Colon (tissue), 2 donors: ENCODE measurements around the gene PTPRN2.
"Not testable (repeated sequence)": the region's sequence is repeated elsewhere in the genome, so short reads cannot be mapped to it uniquely, and the experiment has no call there.

Source experiments
- FAIRE-seq: peaks from 2 replicates; lab custom pipeline; 2012; peaks lifted over from hg19 to GRCh38; lab: Jason Lieb, UNC
- donor health status: control.
- donor health status: control.

The PTPRN2 gene

DNA sequence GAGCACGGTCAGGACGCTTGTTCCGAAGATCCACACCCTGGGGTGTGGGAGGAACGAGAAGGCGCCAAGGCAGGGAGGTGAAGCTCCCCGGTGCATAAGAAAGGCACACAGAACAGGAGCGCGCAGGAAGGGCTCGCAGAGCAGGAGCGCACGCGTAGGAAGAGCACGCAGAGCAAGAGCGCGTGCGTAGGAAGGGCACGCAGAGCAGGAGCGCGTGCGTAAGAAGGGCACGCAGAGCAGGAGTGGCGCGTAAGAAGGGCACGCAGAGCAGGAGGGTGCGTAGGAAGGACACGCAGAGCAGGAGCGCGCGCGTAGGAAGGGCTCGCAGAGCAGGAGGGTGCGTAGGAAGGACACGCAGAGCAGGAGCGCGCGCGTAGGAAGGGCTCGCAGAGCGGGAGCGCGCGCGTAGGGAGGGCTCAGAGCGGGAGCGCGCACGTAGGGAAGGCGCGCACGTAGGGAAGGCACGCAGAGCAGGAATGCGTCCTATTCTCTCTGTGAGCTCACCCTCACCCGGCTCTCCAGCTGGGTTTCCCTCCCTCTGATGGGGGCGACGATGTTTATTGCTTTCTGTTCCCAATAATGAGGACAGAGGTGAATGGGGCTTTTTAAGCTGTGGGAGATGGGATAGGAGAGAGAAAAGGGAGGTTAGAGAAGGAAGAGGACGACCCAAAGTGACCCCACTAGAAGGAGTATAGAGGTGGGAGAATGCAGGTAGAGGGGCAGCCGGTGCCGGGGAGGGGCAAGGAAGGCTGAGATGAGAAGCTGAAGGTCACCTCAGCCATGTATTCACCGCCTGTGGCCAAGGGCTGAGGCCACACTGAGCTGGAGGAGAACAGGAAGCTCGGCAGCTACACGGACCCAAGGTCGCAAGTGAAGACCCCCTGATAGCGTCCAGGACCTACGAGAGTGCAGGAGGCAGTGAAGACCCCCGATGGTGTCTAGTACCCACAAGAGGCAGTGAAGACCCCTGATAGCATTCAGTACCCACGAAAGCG lies 423.2 kb downstream of the PTPRN2 start:
- FAIRE-seq: no peak

DNA sequence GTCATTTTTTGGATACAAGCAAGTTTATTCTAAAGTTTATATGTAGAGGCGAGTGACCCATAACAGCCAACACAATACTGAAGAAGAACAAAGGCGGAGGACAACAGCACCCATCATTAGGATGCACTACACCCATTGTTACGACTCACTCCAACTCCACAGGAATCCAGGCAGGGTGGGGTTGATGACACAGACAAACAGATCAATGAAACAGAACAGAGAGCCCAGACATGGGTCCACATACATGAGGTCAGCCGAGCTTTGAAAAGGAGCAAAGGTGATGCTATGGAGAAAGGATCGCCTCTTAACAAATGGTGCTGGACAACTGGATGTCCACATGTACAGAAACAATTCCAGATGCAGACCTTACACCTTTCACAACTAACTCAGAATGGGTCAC lies 426.4 kb downstream of the PTPRN2 start:
- no peak for FAIRE-seq

GRCh38 chr7:158160199-158160598 lies 427.4 kb downstream of the PTPRN2 start:
- no peak for FAIRE-seq

GRCh38 chr7:158157460-158157859 lies 430.2 kb downstream of the PTPRN2 start:
- FAIRE-seq: no peak

- FAIRE-seq: not testable (repeated sequence)
Observed at GRCh38 chr7:158151273-158151672, 436.4 kb downstream of the PTPRN2 start.

DNA sequence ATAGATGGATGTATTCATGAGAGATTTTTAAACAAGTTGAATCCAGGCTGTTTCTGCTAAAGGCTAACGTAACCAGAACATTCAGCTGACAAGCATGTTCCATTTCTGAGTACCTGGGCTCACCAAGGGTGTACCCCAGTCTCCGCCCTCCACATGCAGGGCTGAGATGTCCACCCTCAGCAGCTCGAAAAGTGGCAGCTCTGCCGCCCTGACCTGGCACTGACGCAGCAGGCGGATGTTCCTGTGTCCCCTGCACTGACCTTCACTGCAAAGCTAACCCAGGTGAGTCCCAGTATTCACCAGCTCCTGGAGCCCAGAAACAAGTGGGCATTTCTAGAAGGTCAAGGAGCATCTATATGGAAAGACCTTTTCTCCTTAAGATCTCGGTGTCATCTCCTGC lies 437.4 kb downstream of the PTPRN2 start:
- no peak for FAIRE-seq

DNA sequence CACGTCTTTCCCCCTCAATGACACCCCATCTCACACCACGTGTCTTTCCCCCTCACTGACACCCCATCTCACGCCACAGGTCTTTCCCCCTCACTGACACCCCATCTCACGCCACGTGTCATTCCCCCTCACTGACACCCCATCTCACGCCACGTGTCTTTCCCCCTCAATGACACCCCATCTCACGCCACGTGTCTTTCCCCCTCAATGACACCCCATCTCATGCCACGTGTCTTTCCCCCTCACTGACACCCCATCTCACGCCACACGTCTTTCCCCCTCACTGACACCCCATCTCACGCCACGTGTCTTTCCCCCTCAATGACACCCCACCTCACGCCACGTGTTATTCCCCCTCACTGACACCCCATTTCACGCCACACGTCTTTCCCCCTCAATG lies 440.2 kb downstream of the PTPRN2 start:
- FAIRE-seq: not testable (repeated sequence)

DNA sequence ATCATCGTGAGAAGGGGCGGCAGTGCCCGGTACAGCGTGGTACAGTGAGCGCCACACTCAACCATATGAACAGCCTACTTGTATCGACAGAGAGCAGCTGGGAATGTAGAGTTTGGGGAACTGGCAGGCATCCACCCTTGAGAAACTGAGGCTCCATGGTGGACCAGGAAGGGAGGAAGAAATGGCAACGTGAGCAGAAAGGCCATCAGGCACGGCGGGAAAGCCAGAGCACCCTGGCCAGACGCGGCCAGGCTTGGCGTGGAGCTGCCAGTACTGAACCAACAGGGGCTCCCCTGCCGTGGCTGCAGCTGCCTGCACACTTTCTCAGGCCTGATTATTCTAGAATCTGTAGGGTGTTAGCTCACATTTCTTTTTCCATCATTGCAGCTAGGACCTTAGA lies 442.3 kb downstream of the PTPRN2 start:
- FAIRE-seq: no peak

GRCh38 chr7:158143196-158144120 lies 444.2 kb downstream of the PTPRN2 start:
- no peak for FAIRE-seq

- FAIRE-seq: no peak
Observed at GRCh38 chr7:158142657-158143056, 445.0 kb downstream of the PTPRN2 start.

- FAIRE-seq: no peak
Observed at GRCh38 chr7:158141806-158142518, 445.7 kb downstream of the PTPRN2 start.

GRCh38 chr7:158141221-158141582 lies 446.4 kb downstream of the PTPRN2 start:
- FAIRE-seq: no peak

- no peak for FAIRE-seq
Observed at GRCh38 chr7:158140538-158141220, 446.9 kb downstream of the PTPRN2 start.

DNA sequence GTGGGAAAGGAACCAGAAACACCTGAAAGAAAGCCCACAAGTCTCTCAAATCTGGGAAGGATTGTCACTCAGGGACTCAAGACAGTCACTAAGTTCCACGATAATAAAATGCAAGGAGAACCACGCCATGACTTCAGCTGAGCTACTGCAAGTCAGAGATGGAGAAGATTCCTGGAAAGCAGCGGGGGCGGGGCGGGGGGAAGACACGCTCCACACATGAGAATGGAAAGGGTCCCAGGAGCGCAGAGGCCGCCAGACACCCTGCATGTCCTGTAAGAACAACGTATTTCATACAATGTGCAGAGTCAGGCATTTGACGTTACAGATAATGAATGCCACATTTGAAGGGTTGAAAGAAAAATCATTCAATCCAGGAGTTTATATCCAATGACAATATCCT lies 448.1 kb downstream of the PTPRN2 start:
- no peak for FAIRE-seq

DNA sequence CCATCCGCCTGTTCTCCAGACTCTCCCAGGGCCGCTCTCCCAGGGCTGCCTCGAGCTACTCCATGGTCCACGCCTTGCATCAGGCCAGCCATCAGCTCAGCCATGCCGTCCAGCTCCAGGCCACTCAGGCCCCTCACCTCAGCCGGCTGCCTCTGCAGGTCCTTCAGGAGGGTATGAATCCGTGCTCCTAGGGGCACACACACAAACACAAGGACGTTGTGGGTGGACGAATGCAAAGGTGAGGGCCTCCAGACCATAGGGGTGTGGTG lies 449.4 kb downstream of the PTPRN2 start:
- FAIRE-seq: no peak

DNA sequence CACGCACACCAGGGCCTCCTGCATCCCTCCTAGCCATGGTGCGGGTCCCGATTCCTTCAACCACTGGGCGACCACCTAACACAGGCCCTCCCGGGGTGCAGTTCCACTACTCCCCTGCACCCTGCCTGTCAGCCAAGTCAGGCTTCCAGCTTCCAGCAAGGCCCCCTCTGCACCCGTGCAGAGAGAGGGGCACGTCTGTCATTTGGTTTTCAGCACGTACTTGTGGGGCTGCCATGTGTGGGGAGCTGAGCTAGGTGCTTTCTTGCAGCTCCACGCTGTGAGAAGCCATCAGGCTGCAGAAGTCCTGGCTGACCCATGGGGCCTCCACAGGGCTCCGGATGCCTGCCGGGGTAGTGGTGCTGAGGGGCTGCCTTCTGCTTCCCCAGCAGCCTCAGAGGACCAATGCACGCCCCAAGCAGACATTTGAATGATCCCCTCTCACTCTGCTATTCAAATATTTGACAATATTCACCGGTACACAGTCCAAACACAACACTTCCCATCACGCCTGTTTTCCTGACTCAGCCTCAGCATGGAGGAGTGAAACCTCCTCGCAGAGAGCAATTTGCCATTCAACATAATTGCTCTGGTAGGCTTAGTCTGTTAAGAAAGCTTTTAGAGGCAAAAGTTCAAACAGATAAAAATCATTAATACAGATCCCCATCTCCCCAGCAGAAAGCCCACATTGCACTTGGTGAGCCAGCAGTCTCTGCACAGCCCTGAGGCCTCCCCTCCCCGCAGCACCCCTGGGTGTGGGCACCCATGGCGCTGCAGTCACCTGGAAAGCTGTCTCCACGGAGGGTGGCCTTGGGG lies 449.9 kb downstream of the PTPRN2 start:
- no peak for FAIRE-seq

DNA sequence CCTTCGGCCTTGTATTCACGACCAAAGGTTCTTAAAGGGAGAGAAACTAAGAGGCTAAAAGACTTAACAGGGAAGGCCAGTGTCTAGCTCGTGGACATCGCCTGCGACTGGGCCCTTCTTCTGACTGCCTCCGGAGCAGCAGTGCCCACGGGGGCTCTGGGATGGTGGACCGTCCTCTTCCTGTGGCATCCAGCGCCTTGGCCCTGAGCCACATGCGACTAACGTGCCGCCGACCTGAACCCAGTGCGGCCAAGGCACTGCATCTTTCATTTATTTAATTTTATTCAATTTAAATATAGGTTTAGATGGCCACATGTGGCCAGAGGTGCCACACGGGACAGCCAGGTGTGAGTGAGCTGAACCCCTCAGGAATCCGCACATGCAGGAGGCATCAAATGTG lies 451.7 kb downstream of the PTPRN2 start:
- no peak for FAIRE-seq

DNA sequence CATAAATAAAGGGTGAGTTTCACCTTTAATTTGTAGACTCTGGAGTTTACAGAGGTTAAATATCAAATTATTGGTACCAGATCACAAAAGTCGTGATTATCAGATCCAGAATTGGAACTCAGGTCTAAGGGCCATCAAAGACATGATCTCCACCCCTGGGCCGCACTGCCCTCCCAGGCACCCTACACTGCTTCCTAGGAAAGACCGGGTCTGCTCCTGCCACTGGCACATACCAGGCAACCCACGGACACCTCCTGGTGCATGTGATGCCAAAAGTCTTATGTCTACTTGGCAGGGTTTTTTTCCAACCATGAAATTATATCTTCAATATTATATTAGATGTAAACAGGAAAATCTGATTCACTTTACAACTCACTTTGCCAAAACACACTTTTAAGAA lies 452.8 kb downstream of the PTPRN2 start:
- FAIRE-seq: no peak

GRCh38 chr7:158133515-158134271 lies 453.9 kb downstream of the PTPRN2 start:
- no peak for FAIRE-seq

GRCh38 chr7:158133057-158133456 lies 454.6 kb downstream of the PTPRN2 start:
- no peak for FAIRE-seq
